Measurements from ENCODE around the gene SLC25A33.

DNA sequence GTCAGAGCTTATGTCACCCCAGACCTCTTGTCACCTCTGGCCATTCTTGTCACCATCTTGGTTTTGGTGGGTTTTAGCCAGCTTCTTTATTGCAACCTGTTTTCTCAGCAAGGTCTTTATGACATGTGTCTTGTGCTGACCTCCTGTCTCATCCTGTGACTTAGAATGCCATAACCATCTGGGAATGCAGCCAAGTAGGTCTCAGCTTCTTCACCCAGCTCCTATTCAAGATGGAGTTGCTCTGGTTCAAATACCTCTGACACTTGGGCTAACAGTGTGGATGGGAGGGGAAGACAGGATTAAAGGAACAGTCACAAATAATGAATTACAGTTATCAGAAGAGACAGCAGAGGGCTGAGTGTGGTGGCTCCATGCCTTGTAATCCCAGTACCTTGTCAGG, 81.8 kb downstream of the SLC25A33 start:
- TF ChIP-seq, protein P1, sequence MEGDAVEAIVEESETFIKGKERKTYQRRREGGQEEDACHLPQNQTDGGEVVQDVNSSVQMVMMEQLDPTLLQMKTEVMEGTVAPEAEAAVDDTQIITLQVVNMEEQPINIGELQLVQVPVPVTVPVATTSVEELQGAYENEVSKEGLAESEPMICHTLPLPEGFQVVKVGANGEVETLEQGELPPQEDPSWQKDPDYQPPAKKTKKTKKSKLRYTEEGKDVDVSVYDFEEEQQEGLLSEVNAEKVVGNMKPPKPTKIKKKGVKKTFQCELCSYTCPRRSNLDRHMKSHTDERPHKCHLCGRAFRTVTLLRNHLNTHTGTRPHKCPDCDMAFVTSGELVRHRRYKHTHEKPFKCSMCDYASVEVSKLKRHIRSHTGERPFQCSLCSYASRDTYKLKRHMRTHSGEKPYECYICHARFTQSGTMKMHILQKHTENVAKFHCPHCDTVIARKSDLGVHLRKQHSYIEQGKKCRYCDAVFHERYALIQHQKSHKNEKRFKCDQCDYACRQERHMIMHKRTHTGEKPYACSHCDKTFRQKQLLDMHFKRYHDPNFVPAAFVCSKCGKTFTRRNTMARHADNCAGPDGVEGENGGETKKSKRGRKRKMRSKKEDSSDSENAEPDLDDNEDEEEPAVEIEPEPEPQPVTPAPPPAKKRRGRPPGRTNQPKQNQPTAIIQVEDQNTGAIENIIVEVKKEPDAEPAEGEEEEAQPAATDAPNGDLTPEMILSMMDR (IDR thresholded peaks at IDR 0.05): no peak
- no peak for TF ChIP-seq EZH2 (IDR thresholded peaks at IDR 0.05)

Data from neural progenitor cell (in vitro differentiated cells).